Urothelium cell line (cell line): ENCODE results near the gene OVCH1.
A peak's percentile ranks its signal among the peaks of the same experiment; 100 is the strongest.

Experiments used
- DNase-seq: peaks from one replicate; pipeline ENCODE4 v3.0.0; 2011; ENCODE audit warnings: low spot score, mixed read lengths
- FAIRE-seq: peaks from 2 replicates; lab custom pipeline; 2011; peaks lifted over from hg19 to GRCh38; lab: Jason Lieb, UNC

The OVCH1 gene, protein sequence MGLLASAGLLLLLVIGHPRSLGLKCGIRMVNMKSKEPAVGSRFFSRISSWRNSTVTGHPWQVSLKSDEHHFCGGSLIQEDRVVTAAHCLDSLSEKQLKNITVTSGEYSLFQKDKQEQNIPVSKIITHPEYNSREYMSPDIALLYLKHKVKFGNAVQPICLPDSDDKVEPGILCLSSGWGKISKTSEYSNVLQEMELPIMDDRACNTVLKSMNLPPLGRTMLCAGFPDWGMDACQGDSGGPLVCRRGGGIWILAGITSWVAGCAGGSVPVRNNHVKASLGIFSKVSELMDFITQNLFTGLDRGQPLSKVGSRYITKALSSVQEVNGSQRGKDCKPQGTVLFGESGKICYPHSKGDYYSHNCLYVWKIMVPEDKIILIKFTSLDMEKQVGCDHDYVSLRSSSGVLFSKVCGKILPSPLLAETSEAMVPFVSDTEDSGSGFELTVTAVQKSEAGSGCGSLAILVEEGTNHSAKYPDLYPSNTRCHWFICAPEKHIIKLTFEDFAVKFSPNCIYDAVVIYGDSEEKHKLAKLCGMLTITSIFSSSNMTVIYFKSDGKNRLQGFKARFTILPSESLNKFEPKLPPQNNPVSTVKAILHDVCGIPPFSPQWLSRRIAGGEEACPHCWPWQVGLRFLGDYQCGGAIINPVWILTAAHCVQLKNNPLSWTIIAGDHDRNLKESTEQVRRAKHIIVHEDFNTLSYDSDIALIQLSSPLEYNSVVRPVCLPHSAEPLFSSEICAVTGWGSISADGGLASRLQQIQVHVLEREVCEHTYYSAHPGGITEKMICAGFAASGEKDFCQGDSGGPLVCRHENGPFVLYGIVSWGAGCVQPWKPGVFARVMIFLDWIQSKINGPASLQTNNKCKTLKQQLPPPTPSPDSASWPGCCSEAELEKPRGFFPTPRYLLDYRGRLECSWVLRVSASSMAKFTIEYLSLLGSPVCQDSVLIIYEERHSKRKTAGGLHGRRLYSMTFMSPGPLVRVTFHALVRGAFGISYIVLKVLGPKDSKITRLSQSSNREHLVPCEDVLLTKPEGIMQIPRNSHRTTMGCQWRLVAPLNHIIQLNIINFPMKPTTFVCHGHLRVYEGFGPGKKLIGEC

DNA sequence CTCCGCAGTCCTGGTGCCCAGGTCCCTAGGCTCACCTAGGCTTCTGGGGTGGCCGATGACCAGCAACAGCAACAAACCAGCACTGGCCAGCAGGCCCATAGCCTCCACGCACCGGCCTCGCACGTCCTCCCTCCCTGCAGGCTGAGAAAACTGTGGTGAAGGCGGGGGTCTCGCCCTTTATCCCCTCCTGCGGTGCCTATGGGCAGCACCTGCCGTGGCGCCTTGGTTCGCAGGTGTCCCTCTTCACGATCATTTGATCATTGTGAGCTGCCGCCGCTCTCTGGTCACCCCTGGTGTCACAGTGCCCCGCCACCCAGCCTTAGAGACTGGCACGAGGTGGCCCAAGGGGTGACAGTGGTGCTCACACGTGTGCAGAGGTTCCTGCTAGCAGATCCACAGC lies at the start of gene OVCH1:
OVCH1 (minus strand) TSS at position 99 of the 400 bp plus-strand sequence; CDS start at position 99, 0 bp downstream.
- FAIRE-seq, result no peak
- no peak for DNase-seq

DNA sequence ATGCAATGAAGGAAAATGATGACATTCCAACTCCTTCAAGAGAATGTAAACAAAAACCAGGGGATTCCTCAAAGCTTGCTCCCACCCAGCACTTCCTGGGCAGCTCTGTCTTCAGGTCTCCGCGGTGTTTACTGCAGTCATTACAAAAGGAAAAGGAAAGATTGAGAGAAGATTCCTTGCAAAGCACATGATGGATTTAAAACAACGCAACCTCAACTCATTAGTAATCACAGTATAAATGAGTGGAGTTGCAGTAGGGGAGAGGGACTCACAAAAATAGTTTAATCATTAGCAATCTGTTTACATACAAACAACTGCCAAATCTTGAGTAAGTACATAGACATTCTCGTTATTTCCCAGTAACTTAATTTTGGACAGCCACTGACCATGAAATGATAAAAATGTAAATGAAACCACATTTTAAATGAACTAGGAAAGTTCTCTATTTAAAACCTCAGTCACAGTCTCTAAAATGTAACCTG lies 49.7 kb upstream of the OVCH1 start:
- no peak for FAIRE-seq
- no peak for DNase-seq

DNA sequence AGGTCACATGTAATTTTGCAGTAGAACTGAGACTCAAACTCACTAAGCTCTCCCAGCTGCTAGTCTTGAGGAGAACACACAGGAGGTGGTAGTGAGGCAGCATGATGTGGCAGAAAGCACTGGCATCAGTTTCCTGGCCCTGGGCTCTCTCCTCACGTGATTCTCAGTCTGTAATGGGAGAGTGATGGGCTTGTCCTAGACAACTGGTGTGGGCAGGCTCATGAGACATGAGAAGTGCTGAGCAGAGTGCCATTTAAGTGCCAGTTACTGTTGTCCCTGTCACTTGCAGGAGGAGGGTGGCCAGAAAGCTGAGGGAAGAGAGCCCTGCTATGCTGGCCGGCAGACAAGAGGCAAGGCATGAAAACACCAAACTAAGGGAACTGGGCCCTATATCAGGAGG lies 48.5 kb upstream of the OVCH1 start:
- DNase-seq (no peak), FAIRE-seq (no peak)

DNA sequence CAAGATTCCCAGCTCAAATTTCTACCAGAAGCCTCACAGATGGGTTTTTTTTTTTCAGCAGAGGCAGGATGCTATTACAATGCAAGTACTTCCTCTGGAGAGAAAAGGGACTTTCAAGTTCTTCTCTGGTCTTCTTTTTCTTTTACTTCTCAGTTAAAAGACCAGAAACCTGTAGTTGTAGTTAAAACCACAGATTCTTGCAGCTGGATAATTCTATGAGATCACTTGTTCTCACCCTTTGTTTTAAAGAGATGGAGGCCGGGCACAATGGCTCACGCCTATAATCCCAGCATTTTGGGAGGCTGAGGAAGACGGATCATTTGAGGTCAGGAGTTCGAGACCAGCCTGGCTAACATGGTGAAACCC lies 47.6 kb upstream of the OVCH1 start:
- FAIRE-seq, result no peak
- no peak for DNase-seq

DNA sequence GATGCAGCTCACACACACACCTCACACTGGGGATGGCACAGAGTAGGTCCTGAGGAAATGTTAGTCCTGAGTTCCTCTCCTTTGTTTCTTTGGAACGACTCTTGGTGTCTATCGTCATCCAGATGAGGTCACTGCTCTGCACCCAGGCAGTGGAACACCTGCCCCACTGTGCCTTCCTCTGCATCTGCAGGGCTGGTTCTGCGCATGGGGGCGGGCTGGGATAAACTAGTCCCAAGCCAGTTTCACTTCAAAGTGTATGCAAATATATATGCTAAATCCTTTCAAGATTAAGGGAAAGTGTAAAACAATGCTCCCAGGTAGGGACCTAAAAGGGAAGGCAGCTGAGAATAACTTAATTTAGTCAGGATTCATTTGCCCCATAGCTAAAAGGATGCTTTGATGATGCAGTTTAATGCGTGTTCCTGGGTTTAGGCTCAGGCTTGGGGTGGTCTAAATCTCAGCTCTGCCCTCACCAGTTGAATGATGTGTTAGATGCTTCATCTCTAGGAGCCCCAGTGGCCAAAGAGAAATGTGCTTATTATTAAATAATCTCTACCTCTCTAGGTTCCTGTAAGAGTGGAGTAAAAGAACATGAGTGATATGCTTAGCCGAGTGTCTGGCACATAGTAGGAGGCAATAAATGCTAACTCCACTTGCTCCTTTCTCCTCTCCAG lies 47.1 kb upstream of the OVCH1 start:
- DNase-seq (no peak), FAIRE-seq (no peak)

DNA sequence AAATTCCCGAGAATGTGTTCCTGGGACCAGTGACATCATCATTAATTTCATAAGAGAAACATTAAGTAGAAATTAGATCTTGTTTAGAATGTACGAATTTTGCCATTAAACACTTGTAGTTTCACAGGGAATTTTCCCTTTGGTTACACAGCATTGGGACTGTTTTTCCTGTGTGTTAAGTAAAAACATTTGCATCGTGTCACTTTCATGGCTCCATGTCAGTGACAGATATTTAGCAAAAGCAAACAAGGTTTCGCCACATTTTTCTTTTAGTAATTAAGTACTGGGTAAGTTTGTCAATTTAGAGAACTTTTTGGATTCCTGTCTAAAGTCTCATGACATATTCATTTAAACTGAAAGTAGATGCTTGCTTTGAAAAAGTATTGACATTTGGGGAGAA lies 45.5 kb upstream of the OVCH1 start:
- DNase-seq (no peak), FAIRE-seq (no peak)

DNA sequence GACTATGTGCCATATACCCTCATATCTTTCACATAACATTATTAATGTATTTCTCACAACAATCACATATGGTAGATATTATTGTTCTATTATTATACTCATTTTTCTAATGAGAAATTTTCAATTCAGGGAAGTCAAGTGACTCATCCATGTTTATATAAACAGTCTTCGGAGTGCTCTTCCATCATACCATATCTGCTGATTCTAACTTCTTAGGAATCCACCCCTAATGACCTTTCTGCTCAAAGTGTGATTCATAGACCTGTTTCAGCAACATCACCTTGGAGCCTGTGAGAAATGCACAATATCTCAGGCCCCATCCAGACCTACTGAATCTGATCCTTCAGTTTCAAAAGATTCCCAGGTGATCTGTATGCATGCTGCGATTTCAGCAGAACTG lies 39.8 kb upstream of the OVCH1 start:
- DNase-seq (peak; percentile 23), FAIRE-seq (no peak)

DNA sequence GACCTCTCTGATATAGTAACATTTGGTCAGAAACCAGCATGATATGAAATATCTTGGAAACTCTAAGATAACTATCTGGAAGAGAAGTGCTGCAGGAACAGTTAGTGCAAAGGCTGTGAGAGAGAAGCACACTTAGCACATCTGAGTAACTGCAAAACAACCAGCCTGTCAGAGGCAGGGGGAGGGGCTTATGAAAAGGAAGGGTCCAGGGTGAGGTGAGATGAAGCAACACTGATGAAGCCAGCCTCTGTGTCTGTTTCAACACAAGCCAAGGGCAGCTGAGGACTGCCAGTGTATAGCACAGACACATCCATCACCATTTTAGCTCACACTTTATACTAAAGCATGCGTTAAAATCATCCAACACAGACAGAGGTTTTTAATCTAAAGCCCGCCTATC lies 37.4 kb upstream of the OVCH1 start:
- no peak for FAIRE-seq
- DNase-seq, result no peak

DNA sequence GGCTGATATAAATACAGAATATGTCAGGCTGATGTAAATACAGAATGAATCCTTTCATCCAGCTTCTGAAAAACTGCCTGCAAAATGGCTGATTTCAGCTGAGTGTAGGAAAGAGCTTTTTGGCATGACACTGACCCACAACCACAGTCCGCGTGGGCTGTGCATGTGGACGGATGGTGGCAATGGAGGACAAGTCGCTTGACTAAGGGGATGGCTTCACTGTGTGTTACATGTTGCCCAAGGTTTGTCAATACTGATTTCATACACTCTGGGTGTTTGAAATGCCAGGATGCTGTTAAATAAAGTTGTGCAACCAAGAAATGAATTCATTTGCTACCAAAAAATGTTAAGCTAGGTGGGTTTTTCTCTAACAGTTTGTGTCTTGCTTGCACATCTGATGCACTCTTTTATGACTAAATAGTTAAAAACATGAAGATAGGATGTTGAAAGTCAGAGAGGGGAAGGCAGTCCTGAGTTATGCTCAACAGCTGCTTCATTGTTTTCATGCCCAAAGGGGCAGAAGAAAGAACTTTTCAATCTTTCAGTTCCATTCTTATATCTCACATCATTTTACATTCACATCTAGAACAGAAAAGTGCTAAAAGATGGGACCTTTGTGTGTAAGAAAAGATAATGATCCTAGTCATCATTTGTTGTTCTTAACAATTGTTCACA lies 36.5 kb upstream of the OVCH1 start:
- peak; percentile 32 for FAIRE-seq
- no peak for DNase-seq

DNA sequence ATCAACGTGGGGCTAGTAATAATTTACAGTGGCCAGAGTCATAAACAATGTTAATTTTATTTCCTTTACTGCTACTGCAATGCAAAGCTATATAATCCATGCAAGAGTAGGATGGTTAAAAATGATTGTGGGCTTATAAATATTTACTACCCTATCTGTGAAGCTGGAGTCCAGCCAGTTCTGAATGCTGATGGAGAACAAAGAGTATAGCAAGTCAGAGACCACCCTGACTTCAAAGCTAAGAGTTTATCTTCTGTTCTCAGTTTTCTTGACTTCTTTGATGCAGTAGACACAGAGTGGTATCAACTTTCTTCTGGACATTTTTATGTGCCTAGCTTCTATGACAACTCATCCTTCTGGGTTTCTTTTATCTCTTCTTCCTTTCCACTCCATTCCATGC lies 34.0 kb upstream of the OVCH1 start:
- no peak for FAIRE-seq
- DNase-seq, result no peak

DNA sequence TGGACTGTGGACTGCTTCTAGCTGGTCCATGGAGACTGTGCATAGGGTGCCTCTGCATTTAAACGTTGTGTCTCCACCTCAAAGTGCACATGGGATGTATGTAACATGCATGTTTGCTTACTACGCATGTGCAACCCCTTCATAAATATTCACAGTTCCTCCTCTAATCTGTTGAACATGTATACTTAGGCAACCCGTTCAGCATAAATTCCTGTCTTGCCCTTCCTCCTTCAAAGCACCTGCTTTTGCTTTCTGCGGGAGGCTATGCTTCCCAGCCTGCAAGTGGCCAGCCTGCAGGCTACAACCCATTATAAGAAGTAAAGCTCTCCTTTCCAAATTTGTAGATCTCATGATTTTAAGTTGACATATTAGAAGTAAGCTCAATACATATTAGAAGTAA lies 33.0 kb upstream of the OVCH1 start:
- DNase-seq (no peak), FAIRE-seq (no peak)

DNA sequence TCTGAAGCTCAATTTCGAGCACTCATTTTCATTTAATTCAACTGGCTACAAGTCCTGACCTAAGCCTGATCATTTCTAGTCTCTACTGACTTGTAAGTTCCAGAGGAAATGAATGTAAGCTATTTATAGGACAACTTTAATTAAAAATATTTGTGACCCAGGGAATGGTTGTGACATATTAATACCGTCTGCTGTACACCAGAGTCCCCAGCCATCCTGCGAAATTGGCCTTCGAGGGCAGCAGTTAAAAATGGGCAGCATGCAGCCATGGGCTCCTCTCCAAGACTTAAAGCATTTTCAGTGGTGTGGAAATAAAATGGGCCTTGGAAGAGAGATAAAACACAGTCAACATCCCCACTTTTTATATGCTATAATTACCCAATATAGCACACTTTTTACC lies 30.7 kb upstream of the OVCH1 start:
- DNase-seq, result no peak
- FAIRE-seq, result no peak

DNA sequence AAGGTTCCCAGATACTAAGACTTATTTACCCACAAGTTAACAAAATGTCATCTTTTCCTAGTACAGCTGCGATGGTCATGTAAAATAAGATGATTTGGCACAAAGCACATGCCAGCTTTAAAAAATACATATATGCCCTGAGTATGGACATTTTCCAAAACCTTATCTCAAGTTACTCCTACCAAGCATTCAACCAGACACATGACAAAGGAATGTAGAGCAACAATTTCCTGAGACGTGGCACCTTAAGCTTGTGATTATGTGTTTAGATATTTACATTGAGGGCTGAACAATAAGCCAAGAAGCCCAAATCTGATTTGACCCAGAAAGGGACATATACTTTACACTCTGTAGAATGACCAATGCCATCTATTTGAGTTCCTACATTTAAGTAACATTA lies 24.5 kb upstream of the OVCH1 start:
- DNase-seq (no peak), FAIRE-seq (no peak)

DNA sequence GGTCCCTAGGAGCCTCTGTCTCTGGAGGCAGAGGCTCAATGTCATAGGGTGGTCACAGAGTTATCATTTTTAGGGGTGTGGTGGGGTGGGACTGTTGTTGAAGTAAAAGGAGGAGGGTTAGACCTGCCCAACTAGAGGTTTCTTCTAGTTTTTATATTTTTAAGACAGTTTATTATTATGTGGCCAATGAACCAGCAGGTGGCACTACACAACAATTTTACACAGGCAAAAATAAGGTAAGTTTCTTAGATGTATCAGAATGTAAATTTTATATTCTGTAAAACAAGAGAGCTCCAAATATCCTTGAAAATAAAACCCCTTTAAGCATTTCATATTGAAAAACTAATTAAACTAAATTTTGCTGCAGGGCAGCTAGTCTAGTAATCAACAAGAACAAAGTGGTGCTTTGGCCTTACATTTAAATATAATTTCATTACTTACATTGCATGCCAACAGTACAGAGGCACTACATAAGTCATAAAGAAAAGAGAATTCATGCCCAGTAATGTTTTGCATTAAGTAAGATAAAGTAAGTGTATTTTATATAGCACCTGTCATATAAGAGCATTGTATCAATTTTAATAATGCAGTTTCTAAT lies 22.2 kb upstream of the OVCH1 start:
- no peak for FAIRE-seq
- DNase-seq, result peak; percentile 25

DNA sequence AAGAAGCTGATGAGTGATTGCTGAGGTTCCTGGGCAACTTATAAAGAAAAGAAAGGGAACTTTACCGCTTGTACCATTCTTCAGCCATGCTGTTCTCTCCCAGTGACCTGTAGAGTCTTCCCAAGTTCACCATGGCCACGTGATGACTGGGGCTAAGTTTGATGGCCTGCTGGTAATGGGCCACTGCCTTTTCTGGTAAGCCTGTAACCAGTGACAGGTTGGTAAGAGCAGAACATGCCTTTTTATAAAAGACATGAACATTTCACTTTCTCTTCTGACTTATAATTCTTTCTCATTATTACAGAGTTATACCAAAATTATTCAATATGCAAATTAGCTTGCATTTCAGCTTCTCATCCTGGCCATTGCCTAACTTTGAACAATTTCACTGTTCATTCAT lies 20.9 kb upstream of the OVCH1 start:
- DNase-seq (no peak), FAIRE-seq (no peak)

DNA sequence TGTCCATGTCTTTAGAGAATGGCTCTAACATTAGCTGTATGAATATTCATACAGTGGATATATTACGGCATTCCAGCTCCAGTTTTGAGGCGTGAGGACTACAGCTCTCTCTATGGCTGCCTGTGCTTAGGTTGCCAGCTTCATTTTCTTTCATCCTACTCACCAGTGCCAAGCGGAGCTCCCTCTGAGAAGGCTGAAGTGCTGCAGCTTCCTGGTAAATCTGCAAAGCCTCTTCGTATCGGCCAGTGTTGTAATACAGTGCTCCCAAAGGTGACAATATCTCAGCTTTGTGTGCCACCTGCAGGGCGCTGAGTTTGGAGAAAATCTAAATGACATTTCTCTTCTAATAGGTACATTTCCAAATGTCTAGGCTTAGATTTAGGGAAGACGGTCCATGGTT lies 19.8 kb upstream of the OVCH1 start:
- FAIRE-seq (no peak), DNase-seq (no peak)

DNA sequence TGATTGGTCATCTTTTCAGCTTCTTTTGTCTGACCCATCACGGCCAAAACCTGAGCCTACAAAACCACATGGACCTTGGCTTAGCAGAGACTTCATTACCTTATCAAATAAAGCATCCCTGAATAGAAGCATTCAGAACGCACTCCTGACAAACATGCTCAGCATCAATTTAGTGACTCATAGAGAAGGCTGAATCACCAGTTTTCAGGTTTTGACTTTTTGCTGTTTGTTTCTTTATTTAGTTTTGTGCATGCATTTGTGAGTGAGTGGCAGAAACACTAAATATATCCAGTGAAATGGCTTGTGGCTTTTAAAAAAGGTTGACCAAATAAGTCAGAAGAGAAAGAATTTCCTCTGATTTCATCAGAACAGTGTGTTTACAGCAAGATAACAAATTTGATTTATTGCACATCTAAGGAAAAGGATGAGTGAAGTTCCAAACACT lies 19.0 kb upstream of the OVCH1 start:
- no peak for FAIRE-seq
- DNase-seq, result peak; percentile 19

DNA sequence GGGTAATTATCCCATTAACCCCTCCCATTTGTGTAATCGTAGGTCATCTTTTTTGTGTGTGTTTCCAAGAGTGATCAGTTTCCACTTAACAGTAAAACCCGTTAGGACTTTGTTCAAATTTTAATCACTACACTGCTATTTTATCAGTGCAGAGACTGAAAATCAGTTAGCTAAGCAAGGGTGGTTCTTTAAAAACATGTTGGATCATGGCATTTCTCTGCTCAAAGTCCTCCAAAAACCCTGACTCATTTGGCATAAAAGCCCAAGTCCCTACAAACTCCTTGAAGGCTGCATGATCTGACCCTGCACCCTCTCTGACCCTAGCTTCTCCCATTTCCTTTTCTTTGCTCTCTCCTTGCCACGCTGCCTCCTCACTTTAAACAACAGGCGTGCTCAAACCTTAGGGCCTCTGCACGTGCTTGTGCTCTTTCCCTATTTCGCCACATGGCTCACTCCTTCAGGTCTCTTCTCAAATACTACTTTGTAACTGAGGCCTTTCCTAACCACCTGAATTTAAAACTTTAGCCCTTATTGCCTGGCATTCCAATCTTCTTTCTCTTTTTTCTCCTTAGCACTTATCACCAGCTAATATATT lies 13.2 kb upstream of the OVCH1 start:
- no peak for FAIRE-seq
- no peak for DNase-seq

DNA sequence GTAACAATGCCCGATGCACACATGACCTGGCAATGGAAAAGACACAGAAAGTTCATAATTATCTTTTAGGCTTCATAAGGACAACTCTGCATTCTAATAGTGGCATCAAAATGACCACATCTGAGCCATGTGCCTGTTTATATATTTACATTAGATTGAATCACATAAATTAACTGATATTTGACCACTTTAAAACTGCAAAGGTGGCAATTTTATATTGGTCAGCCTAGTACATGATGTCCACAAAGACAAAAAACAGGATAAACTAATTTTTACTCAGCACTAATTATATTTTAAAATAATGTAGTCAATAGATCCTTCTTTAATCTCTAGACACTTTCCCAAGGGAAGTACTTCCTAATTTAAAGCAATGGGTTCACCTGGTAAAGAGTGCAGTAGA lies 12.0 kb upstream of the OVCH1 start:
- FAIRE-seq (no peak), DNase-seq (no peak)

DNA sequence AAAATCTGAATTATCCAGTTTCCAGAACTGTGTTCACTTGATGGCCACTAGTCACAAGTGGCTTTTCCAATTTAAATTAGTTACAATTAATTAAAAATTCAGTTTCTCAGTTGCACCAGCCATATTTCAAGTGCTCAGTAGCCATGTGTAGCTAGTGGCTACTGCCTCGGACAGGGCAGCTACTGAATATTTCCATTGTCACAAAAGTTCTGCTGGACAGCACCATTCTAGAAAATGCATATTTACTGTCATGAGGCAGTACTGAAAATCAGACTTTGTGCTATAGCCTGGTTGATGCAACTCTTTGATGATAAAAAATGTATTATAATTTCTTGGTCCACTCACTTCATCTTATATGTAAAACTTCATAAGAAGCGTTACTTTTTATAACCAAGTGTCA lies 11.5 kb upstream of the OVCH1 start:
- FAIRE-seq (no peak), DNase-seq (no peak)
